HG03196 (cell line): ENCODE data around the gene CBR1.
"Not testable (repeated sequence)": the region's sequence is repeated elsewhere in the genome, so short reads cannot be mapped to it uniquely, and the experiment has no call there.

Source experiments
- ATAC-seq: cut with Tn5 transposase; IDR thresholded peaks from one replicate; pipeline ENCODE4 v1.9.1; 2021; ENCODE audit not compliant: unreplicated experiment

CBR1 gene

GRCh38 chr21:36048357-36048756 is 21.5 kb upstream of the CBR1 start:
- ATAC-seq: no peak

GRCh38 chr21:36052860-36053714 is 16.7 kb upstream of the CBR1 start:
- no peak for ATAC-seq

- ATAC-seq: no peak
Observed at GRCh38 chr21:36053715-36054062, 16.1 kb upstream of the CBR1 start.

- ATAC-seq: no peak
Observed at GRCh38 chr21:36055551-36055950, 14.3 kb upstream of the CBR1 start.

GRCh38 chr21:36059823-36060158 is 10.0 kb upstream of the CBR1 start:
- ATAC-seq: peak; percentile 24

- ATAC-seq: peak; percentile 86
Observed at GRCh38 chr21:36060159-36060921, 9.5 kb upstream of the CBR1 start, which contains the start of gene SETD4. Gene SETD4 (minus strand): TSS chr21:36060526. CDS start chr21:36058888, 1,638 bp downstream.

GRCh38 chr21:36061445-36061844 is 8.4 kb upstream of the CBR1 start:
- ATAC-seq: no peak

GRCh38 chr21:36063375-36064084 is 6.3 kb upstream of the CBR1 start:
- ATAC-seq: no peak

- ATAC-seq: no peak
Observed at GRCh38 chr21:36064085-36064460, 5.8 kb upstream of the CBR1 start.

GRCh38 chr21:36065497-36066036 is 4.3 kb upstream of the CBR1 start:
- ATAC-seq: no peak

- no peak for ATAC-seq
Observed at GRCh38 chr21:36068748-36069398, 951 bp upstream of the CBR1 start.

GRCh38 chr21:36070999-36071398 is 1.2 kb downstream of the CBR1 start:
- ATAC-seq: no peak

GRCh38 chr21:36072453-36073162 is 2.8 kb downstream of the CBR1 start:
- no peak for ATAC-seq

GRCh38 chr21:36073181-36073580 is 3.4 kb downstream of the CBR1 start:
- ATAC-seq: no peak

- not testable (repeated sequence) for ATAC-seq
Observed at GRCh38 chr21:36073911-36074310, 4.1 kb downstream of the CBR1 start.

- no peak for ATAC-seq
Observed at GRCh38 chr21:36075171-36075570, 5.3 kb downstream of the CBR1 start.

GRCh38 chr21:36075953-36076352 is 6.1 kb downstream of the CBR1 start:
- no peak for ATAC-seq

GRCh38 chr21:36076878-36077655 is 7.2 kb downstream of the CBR1 start:
- no peak for ATAC-seq

- no peak for ATAC-seq
Observed at GRCh38 chr21:36077758-36078157, 7.9 kb downstream of the CBR1 start.
